Activated CD8-positive, alpha-beta T cell treated with anti-CD3 and anti-CD28 coated beads, Interleukin-2, amount 10 ng/mL, durations not matched to agents 7 days and 5 days (primary cell): ENCODE results near the gene PPP1R9A. TPM values are rescaled to one million over a fixed set of nuclear protein-coding genes. Genes with fewer than 3 reads are reported as not detected.

Experiments used
- ATAC-seq: fragments of 150-1000 bp; cut with Tn5 transposase; one replicate; pipeline ENCODE4 v1.10.0; 2021; ENCODE audit warnings: moderate library complexity
- CTCF ChIA-PET: fragments of 350-600 bp; sonication (Branson Sonifier 250); formaldehyde crosslinking; loops from one replicate; lab custom pipeline; 2021; ENCODE audit warnings: antibody characterized with exemption; lab: Charles Lee
- POLR2A ChIA-PET: fragments of 350-600 bp; sonication (Branson Sonifier 250); formaldehyde crosslinking; loops from one replicate; lab custom pipeline; 2021; ENCODE audit warnings: antibody characterized with exemption; lab: Charles Lee
- DNase-seq: peaks from one replicate; pipeline ENCODE4 v3.0.0-alpha.2; 2020
- H3K27ac Mint-ChIP-seq: one replicate; pipeline ENCODE4 v1.8.0; 2021; ENCODE audit warnings: mild to moderate bottlenecking, mixed read lengths
- H3K27me3 Mint-ChIP-seq: one replicate; pipeline ENCODE4 v1.8.0; 2021; ENCODE audit warnings: low read depth, mixed read lengths
- H3K36me3 Mint-ChIP-seq: one replicate; pipeline ENCODE4 v1.8.0; 2021; ENCODE audit warnings: low read depth, mixed read lengths
- H3K4me1 Mint-ChIP-seq: one replicate; pipeline ENCODE4 v1.8.0; 2021; ENCODE audit warnings: low read depth, mixed read lengths
- H3K4me3 Mint-ChIP-seq: one replicate; pipeline ENCODE4 v1.8.0; 2021; ENCODE audit warnings: mild to moderate bottlenecking, mixed read lengths
- H3K9me3 Mint-ChIP-seq: one replicate; pipeline ENCODE4 v1.8.0; 2022; ENCODE audit warnings: mixed read lengths; ENCODE audit not compliant: insufficient read depth
- total RNA-seq, 2 experiments: library from RNA; stranded (reverse); gene quantifications; one replicate each; pipeline ENCODE4 v1.2.3, GENCODE V29; 2021

PPP1R9A gene
- total RNA-seq, 2 experiments from 2014 or later: not detected

GRCh38 chr7:95097291-95097690, 189.9 kb downstream of the PPP1R9A start:
- no peaks in the 10 kb centered on the region for H3K36me3 Mint-ChIP-seq
- no peak for ATAC-seq
- H3K4me1 Mint-ChIP-seq: no peaks in the 10 kb centered on the region
- ChIA-PET POLR2A (no interaction called here), CTCF (no interaction called here)
- no peak for DNase-seq
- H3K4me3 Mint-ChIP-seq: no peak overlapping the region
- no peak overlapping the region for H3K27ac Mint-ChIP-seq
- no peaks in the 10 kb centered on the region for H3K9me3 Mint-ChIP-seq
- H3K27me3 Mint-ChIP-seq: no peaks in the 10 kb centered on the region

DNA sequence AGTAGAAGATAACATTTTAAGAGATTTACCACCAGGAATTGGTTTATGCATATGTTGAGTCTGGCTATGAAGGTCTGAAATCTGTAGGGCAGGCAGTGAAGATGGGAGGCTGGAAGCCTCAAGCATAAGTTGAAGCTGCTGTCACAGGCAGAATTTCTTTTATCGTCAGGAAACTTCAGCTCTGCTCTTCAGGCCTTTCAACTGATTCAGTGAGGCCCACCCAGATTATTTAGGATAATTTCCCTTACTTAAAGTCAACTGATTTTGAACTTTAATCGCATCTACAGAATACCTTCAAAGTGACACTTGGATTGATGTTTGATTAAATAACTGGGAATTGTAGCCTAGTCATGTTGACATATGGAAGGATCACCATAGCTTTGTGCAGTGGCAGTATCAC, 190.5 kb downstream of the PPP1R9A start:
- ATAC-seq (no peak), DNase-seq (no peak)
- Mint-ChIP-seq H3K4me1 (no peaks in the 10 kb centered on the region), H3K27me3 (no peaks in the 10 kb centered on the region), H3K36me3 (no peaks in the 10 kb centered on the region), H3K9me3 (no peaks in the 10 kb centered on the region), H3K27ac (no peak overlapping the region), H3K4me3 (no peak overlapping the region)
- ChIA-PET CTCF (no interaction called here), POLR2A (no interaction called here)

DNA sequence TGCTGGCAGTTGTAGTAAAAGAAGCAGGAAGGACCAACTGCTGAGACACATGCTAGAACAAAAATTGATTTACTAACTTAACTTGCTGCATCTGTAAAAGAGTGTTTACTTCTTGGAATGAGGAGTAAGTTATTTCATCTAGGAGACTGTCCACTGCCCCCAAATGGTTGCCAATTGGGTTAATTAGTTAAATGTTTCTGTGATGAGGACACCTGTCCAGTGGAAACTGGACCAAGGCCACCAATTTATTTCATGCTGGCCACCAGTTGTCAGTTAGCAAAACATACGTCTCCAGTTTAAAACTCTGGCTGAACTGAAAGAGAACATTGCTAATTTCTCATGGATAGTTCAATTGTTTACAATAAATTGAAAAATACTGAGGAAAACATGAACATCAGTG, 191.7 kb downstream of the PPP1R9A start:
- Mint-ChIP-seq H3K27ac (no peak overlapping the region), H3K4me1 (no peaks in the 10 kb centered on the region), H3K9me3 (no peaks in the 10 kb centered on the region), H3K36me3 (no peaks in the 10 kb centered on the region), H3K27me3 (no peaks in the 10 kb centered on the region), H3K4me3 (no peak overlapping the region)
- POLR2A ChIA-PET: no interaction called here
- DNase-seq (no peak), ATAC-seq (no peak)
- CTCF ChIA-PET: no interaction called here

DNA sequence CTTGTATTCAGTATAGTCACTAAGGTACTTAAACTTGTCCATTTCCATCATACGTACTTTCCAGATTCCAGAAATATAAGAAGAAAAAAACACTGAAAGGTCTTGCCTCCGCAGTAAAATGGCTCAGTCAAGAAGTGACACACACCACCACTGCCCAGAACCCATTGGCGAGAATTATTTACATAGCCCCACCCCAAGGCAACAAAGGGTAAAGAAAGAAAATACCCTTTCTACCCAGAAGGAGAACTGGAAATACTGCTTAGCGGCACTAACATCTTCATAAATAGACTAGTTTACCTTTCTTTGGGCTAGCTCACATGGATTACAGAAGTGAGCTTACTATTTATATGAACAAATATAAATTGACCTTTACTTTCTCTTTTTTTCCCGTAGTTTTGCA, 194.0 kb downstream of the PPP1R9A start:
- H3K36me3 Mint-ChIP-seq: no peaks in the 10 kb centered on the region
- DNase-seq (no peak), ATAC-seq (no peak)
- no peaks in the 10 kb centered on the region for H3K27me3 Mint-ChIP-seq
- no peaks in the 10 kb centered on the region for H3K4me1 Mint-ChIP-seq
- H3K27ac Mint-ChIP-seq: no peak overlapping the region
- POLR2A ChIA-PET: no interaction called here
- CTCF ChIA-PET: no interaction called here
- no peaks in the 10 kb centered on the region for H3K9me3 Mint-ChIP-seq
- H3K4me3 Mint-ChIP-seq: no peak overlapping the region

DNA sequence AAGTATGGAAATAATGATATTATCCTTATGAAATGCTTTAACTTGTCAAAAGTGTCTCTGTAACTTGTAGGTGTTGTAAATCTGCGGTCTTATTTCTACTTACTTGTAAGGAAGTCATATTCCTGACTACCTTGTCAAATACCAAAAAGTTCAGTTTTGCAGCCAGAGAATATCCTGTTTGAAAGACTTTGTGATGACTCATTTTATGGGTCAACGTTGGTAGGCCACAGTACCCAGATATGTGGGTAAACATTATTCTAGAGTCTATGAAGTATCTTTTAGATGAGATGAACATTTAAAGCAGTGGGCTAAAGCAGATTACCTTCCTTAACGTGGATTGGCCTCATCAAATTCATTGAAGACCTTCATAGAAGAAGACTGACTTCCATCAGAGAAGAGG, 195.3 kb downstream of the PPP1R9A start:
- DNase-seq: no peak
- CTCF ChIA-PET: no interaction called here
- H3K9me3 Mint-ChIP-seq: no peaks in the 10 kb centered on the region
- H3K27me3 Mint-ChIP-seq: no peaks in the 10 kb centered on the region
- ATAC-seq: no peak
- H3K27ac Mint-ChIP-seq: no peak overlapping the region
- H3K36me3 Mint-ChIP-seq: no peaks in the 10 kb centered on the region
- H3K4me3 Mint-ChIP-seq: no peak overlapping the region
- no peaks in the 10 kb centered on the region for H3K4me1 Mint-ChIP-seq
- POLR2A ChIA-PET: no interaction called here

GRCh38 chr7:95104739-95105138, 197.3 kb downstream of the PPP1R9A start:
- ChIA-PET POLR2A (no interaction called here), CTCF (no interaction called here)
- H3K4me3 Mint-ChIP-seq: no peak overlapping the region
- no peaks in the 10 kb centered on the region for H3K27me3 Mint-ChIP-seq
- no peaks in the 10 kb centered on the region for H3K4me1 Mint-ChIP-seq
- H3K9me3 Mint-ChIP-seq: no peaks in the 10 kb centered on the region
- ATAC-seq (no peak), DNase-seq (no peak)
- no peak overlapping the region for H3K27ac Mint-ChIP-seq
- H3K36me3 Mint-ChIP-seq: no peaks in the 10 kb centered on the region

GRCh38 chr7:95105627-95106026, 198.2 kb downstream of the PPP1R9A start:
- Mint-ChIP-seq H3K4me3 (no peak overlapping the region), H3K27ac (no peak overlapping the region), H3K9me3 (no peaks in the 10 kb centered on the region), H3K27me3 (no peaks in the 10 kb centered on the region), H3K4me1 (no peaks in the 10 kb centered on the region), H3K36me3 (no peaks in the 10 kb centered on the region)
- ATAC-seq (no peak), DNase-seq (no peak)
- POLR2A ChIA-PET: no interaction called here
- CTCF ChIA-PET: no interaction called here

- H3K27me3 Mint-ChIP-seq: no peaks in the 10 kb centered on the region
- no peaks in the 10 kb centered on the region for H3K9me3 Mint-ChIP-seq
- CTCF ChIA-PET: no interaction called here
- ATAC-seq: no peak
- no peaks in the 10 kb centered on the region for H3K36me3 Mint-ChIP-seq
- H3K4me3 Mint-ChIP-seq: no peak overlapping the region
- H3K4me1 Mint-ChIP-seq: no peaks in the 10 kb centered on the region
- no peak for DNase-seq
- POLR2A ChIA-PET: no interaction called here
- H3K27ac Mint-ChIP-seq: no peak overlapping the region
These were observed 199.0 kb downstream of the PPP1R9A start for GRCh38 chr7:95106401-95106800.

- CTCF ChIA-PET: no interaction called here
- H3K27me3 Mint-ChIP-seq: no peaks in the 10 kb centered on the region
- no peak for ATAC-seq
These were observed 203.3 kb downstream of the PPP1R9A start for GRCh38 chr7:95110707-95111106.

GRCh38 chr7:95113590-95113989, 206.2 kb downstream of the PPP1R9A start:
- Mint-ChIP-seq H3K27ac (no peak overlapping the region), H3K9me3 (no peaks in the 10 kb centered on the region), H3K27me3 (no peaks in the 10 kb centered on the region), H3K4me3 (no peak overlapping the region), H3K36me3 (no peaks in the 10 kb centered on the region), H3K4me1 (no peaks in the 10 kb centered on the region)
- ChIA-PET CTCF (no interaction called here), POLR2A (no interaction called here)
- DNase-seq: no peak
- no peak for ATAC-seq

More at GRCh38 chr7:95110707-95111106, 203.3 kb downstream of the PPP1R9A start:
- H3K4me1 Mint-ChIP-seq: no peaks in the 10 kb centered on the region
- H3K27ac Mint-ChIP-seq: no peak overlapping the region
- no peaks in the 10 kb centered on the region for H3K36me3 Mint-ChIP-seq
- no peak for DNase-seq
- no peaks in the 10 kb centered on the region for H3K9me3 Mint-ChIP-seq
- H3K4me3 Mint-ChIP-seq: no peak overlapping the region
- POLR2A ChIA-PET: no interaction called here

DNA sequence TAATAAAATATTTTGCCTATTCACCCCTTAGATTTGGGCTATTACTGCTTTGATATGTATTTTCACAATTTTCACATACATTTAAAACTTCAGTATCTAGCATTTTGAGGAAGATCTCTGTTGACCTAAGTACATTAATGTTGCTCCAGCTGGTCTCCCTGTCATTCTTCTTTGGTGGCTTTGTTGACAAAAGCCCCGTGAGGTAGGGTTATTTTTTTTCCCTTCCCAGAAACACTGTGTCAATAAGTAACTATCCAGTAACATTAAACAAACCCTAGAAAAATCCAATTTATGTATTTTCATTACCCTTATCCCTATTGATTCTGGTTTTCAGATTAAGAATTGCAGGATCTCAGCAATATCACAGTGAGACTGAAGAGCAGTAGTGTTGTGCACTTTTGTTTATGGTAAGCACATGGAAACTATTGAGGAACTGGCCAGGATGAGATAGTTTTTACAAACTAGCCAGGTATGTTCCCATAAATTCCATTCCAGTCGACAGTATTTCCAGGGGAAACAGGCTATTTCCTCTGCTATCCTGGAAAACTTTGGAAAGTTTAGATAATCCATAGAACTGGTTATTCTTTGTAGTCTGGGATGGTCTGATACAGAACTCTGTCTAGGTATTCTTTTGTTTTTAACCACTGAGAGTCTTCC, 218.8 kb downstream of the PPP1R9A start:
- Mint-ChIP-seq H3K4me1 (no peaks in the 10 kb centered on the region), H3K4me3 (no peak overlapping the region), H3K36me3 (no peaks in the 10 kb centered on the region), H3K27ac (no peak overlapping the region), H3K27me3 (no peaks in the 10 kb centered on the region), H3K9me3 (no peaks in the 10 kb centered on the region)
- POLR2A ChIA-PET: no interaction called here
- CTCF ChIA-PET: no interaction called here
- ATAC-seq (no peak), DNase-seq (no peak)

DNA sequence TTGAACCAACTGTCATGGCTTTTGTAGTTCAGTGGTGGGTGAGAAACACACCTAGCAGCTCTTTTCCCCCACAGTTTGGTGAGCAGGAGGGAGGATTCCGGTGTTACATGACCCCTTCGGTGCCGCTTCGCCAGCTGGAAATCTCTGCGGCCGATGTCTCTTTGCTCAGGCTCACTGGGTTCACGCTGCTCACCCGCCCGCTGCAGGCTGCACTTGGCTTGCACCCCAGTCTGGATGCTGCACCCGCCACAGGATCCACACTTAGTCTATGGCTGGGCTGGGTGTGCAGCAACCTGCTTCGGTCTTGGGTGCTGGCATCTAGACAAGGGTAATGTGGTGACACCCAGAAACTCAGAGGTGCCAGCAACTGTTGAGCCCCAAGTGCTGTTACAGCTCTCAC, 225.1 kb downstream of the PPP1R9A start:
- H3K36me3 Mint-ChIP-seq: no peaks in the 10 kb centered on the region
- CTCF ChIA-PET: no interaction called here
- no peaks in the 10 kb centered on the region for H3K4me1 Mint-ChIP-seq
- H3K27ac Mint-ChIP-seq: no peak overlapping the region
- POLR2A ChIA-PET: no interaction called here
- no peaks in the 10 kb centered on the region for H3K9me3 Mint-ChIP-seq
- no peaks in the 10 kb centered on the region for H3K27me3 Mint-ChIP-seq
- no peak for DNase-seq
- ATAC-seq: no peak
- no peak overlapping the region for H3K4me3 Mint-ChIP-seq

- no peaks in the 10 kb centered on the region for H3K36me3 Mint-ChIP-seq
- H3K27me3 Mint-ChIP-seq: no peaks in the 10 kb centered on the region
- no peak for ATAC-seq
- no peak overlapping the region for H3K27ac Mint-ChIP-seq
- POLR2A ChIA-PET: no interaction called here
- no peaks in the 10 kb centered on the region for H3K9me3 Mint-ChIP-seq
- H3K4me3 Mint-ChIP-seq: no peak overlapping the region
- DNase-seq: no peak
- CTCF ChIA-PET: no interaction called here
- H3K4me1 Mint-ChIP-seq: no peaks in the 10 kb centered on the region
These were observed 232.5 kb downstream of the PPP1R9A start for GRCh38 chr7:95139922-95140321.
